Non-pigmented ciliary epithelial cell (primary cell): ENCODE measurements around the gene C2orf66.

Source experiments
- DNase-seq: peaks from one replicate; pipeline ENCODE4 v3.0.0-alpha.2; 2010; ENCODE audit warnings: low read depth

Gene C2orf66

GRCh38 chr2:196758474-196759377 is 50.4 kb downstream of the C2orf66 start:
- DNase-seq, result no peak
